DOHH2 (cell line): ENCODE results near the gene CCP110.

ENCODE experiments used
- H3F3A ChIP-seq: fragments of 200-600 bp; sonication (generic), shearing (Covaris generic); 2 replicates; pipeline ENCODE4 v1.6.0; 2016; ENCODE audit warnings: antibody characterized with exemption, mild to moderate bottlenecking; ENCODE audit not compliant: control insufficient read depth, insufficient read depth
- H3K27ac ChIP-seq: fragments of 200-600 bp; sonication (generic); 2 replicates; pipeline ENCODE4 v1.5.1; 2014; ENCODE audit warnings: low read depth, mild to moderate bottlenecking, low read length, moderate library complexity
- H3K27me3 ChIP-seq: fragments of 200-600 bp; sonication (generic); 2 replicates; pipeline ENCODE4 v1.6.1; 2014; ENCODE audit warnings: mild to moderate bottlenecking, low read length, mixed read lengths; ENCODE audit not compliant: control insufficient read depth
- H3K36me3 ChIP-seq: fragments of 200-600 bp; sonication (generic); 2 replicates; pipeline ENCODE4 v1.6.1; 2014; ENCODE audit warnings: mild to moderate bottlenecking, low read length, moderate library complexity, mixed read lengths; ENCODE audit not compliant: control insufficient read depth
- H3K4me1 ChIP-seq: fragments of 200-600 bp; sonication (generic); 2 replicates; pipeline ENCODE4 v1.6.1; 2014; ENCODE audit warnings: mild to moderate bottlenecking, low read length, mixed read lengths; ENCODE audit not compliant: control insufficient read depth
- H3K4me2 ChIP-seq: fragments of 200-600 bp; sonication (generic); 2 replicates; pipeline ENCODE4 v1.6.0; 2014; ENCODE audit warnings: mild to moderate bottlenecking, low read length, moderate library complexity
- H3K4me3 ChIP-seq: fragments of 200-600 bp; sonication (generic); 2 replicates; pipeline ENCODE4 v1.5.1; 2014; ENCODE audit warnings: mild to moderate bottlenecking, low read length, mixed read lengths
- H3K79me2 ChIP-seq: fragments of 200-600 bp; sonication (generic); 2 replicates; pipeline ENCODE4 v1.6.1; 2014; ENCODE audit warnings: mild to moderate bottlenecking, low read length, mixed read lengths; ENCODE audit not compliant: control insufficient read depth
- H3K9me2 ChIP-seq: fragments of 200-600 bp; sonication (generic); replicated peaks from 2 replicates; pipeline ENCODE4 v1.6.1; 2014; ENCODE audit warnings: mild to moderate bottlenecking, low read length, mixed read lengths; ENCODE audit not compliant: control insufficient read depth
- H3K9me3 ChIP-seq: fragments of 200-600 bp; sonication (generic); 2 replicates; pipeline ENCODE4 v1.6.1; 2014; ENCODE audit warnings: antibody characterized with exemption, low read length, mixed read lengths; ENCODE audit not compliant: control insufficient read depth, insufficient read depth
- H4K20me1 ChIP-seq: fragments of 200-600 bp; sonication (generic); 2 replicates; pipeline ENCODE4 v1.6.0; 2014; ENCODE audit warnings: low read depth, mild to moderate bottlenecking, antibody characterized with exemption, low read length, moderate library complexity; ENCODE audit not compliant: control insufficient read depth, insufficient read depth
- EZH2phosphoT487 ChIP-seq: fragments of 200-600 bp; sonication (generic); IDR thresholded peaks from 2 replicates; pipeline ENCODE4 v1.6.1; 2017; ENCODE audit warnings: borderline replicate concordance, mild to moderate bottlenecking, antibody characterized with exemption, low read length, moderate library complexity, mixed read lengths
- TF ChIP-seq, protein P1 (sequence below): fragments of 200-600 bp; sonication (generic); IDR thresholded peaks from one replicate; pipeline ENCODE4 v1.5.1; 2014; ENCODE audit warnings: antibody characterized with exemption, mild to moderate bottlenecking, low read depth, low read length; ENCODE audit not compliant: poor library complexity, severe bottlenecking

The CCP110 gene

GRCh38 chr16:19555938-19556771, 32.4 kb downstream of the CCP110 start:
- Histone ChIP-seq H3K4me2 (peak overlapping the region; percentile 91), H3K27me3 (no peaks in the 10 kb centered on the region), H4K20me1 (peaks cover 2% of the 10 kb centered on the region; the same call in 1 of the 2 replicates), H3K4me3 (peak overlapping the region; percentile 87), H3F3A (peaks cover 20% of the 10 kb centered on the region), H3K9me2 (no peaks in the 10 kb centered on the region), H3K79me2 (peaks cover 3% of the 10 kb centered on the region; the same call in 1 of the 2 replicates), H3K9me3 (no peaks in the 10 kb centered on the region), H3K27ac (no peak overlapping the region), H3K36me3 (peaks cover 17% of the 10 kb centered on the region), H3K4me1 (peaks cover 18% of the 10 kb centered on the region)
- no peak for TF ChIP-seq EZH2phosphoT487
- TF ChIP-seq, protein P1, sequence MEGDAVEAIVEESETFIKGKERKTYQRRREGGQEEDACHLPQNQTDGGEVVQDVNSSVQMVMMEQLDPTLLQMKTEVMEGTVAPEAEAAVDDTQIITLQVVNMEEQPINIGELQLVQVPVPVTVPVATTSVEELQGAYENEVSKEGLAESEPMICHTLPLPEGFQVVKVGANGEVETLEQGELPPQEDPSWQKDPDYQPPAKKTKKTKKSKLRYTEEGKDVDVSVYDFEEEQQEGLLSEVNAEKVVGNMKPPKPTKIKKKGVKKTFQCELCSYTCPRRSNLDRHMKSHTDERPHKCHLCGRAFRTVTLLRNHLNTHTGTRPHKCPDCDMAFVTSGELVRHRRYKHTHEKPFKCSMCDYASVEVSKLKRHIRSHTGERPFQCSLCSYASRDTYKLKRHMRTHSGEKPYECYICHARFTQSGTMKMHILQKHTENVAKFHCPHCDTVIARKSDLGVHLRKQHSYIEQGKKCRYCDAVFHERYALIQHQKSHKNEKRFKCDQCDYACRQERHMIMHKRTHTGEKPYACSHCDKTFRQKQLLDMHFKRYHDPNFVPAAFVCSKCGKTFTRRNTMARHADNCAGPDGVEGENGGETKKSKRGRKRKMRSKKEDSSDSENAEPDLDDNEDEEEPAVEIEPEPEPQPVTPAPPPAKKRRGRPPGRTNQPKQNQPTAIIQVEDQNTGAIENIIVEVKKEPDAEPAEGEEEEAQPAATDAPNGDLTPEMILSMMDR: peak; percentile 13

GRCh38 chr16:19559242-19559910, 35.6 kb downstream of the CCP110 start:
- peaks cover 3% of the 10 kb centered on the region; the same call in 1 of the 2 replicates for H3K79me2 ChIP-seq
- no peaks in the 10 kb centered on the region for H3K36me3 ChIP-seq
- peaks cover 2% of the 10 kb centered on the region; the same call in 1 of the 2 replicates for H4K20me1 ChIP-seq
- H3K9me3 ChIP-seq: no peaks in the 10 kb centered on the region
- H3F3A ChIP-seq: peaks cover 11% of the 10 kb centered on the region
- no peaks in the 10 kb centered on the region for H3K9me2 ChIP-seq
- H3K4me2 ChIP-seq: no peak overlapping the region
- no peak overlapping the region for H3K27ac ChIP-seq
- H3K27me3 ChIP-seq: no peaks in the 10 kb centered on the region
- TF ChIP-seq EZH2phosphoT487: no peak
- TF ChIP-seq, protein P1: peak; percentile 82
- peaks cover 13% of the 10 kb centered on the region for H3K4me1 ChIP-seq
- H3K4me3 ChIP-seq: no peak overlapping the region

DNA sequence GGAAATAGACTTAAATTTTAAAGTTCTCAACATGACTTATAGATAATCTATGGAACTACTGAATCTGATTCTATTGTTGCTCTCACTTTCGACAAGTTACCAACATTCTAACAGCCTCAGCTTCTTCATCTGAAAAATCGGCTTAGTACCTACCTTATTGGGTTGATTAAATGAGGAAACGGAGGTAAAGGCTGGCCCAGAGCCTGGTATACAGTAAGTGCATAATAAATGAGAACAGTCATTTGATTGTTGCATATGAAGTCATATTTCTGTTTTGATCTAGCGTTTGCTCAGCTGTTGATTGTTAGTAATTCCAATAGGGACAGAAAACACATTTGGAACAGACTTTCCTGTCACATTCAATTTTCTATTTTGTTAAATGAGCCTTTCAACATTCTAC, 36.3 kb downstream of the CCP110 start:
- Histone ChIP-seq H3K4me2 (no peak overlapping the region), H3K9me2 (no peaks in the 10 kb centered on the region), H3F3A (peaks cover 11% of the 10 kb centered on the region), H3K4me3 (no peak overlapping the region), H4K20me1 (peaks cover 2% of the 10 kb centered on the region; the same call in 1 of the 2 replicates), H3K36me3 (no peaks in the 10 kb centered on the region), H3K27me3 (no peaks in the 10 kb centered on the region), H3K79me2 (peaks cover 3% of the 10 kb centered on the region; the same call in 1 of the 2 replicates), H3K9me3 (no peaks in the 10 kb centered on the region), H3K4me1 (peaks cover 8% of the 10 kb centered on the region), H3K27ac (no peak overlapping the region)
- no peak for TF ChIP-seq EZH2phosphoT487
- TF ChIP-seq, protein P1: no peak
